HG02763 (cell line): ENCODE data around the gene MLLT10.
A peak's percentile ranks its signal among the peaks of the same experiment; 100 is the strongest.
"Not testable (repeated sequence)": the region's sequence is repeated elsewhere in the genome, so short reads cannot be mapped to it uniquely, and the experiment has no call there.

Experiments
- ATAC-seq: cut with Tn5 transposase; IDR thresholded peaks from one replicate; pipeline ENCODE4 v1.9.1; 2021; ENCODE audit warnings: mild to moderate bottlenecking, moderate library complexity; ENCODE audit not compliant: unreplicated experiment

The MLLT10 gene

GRCh38 chr10:21692916-21693315 lies 158.9 kb downstream of the MLLT10 start:
- no peak for ATAC-seq

GRCh38 chr10:21693418-21693817 lies 159.4 kb downstream of the MLLT10 start:
- ATAC-seq: no peak

GRCh38 chr10:21694631-21695030 lies 160.6 kb downstream of the MLLT10 start:
- ATAC-seq: no peak

- ATAC-seq: no peak
Measured at GRCh38 chr10:21696302-21696701, 162.3 kb downstream of the MLLT10 start.

DNA sequence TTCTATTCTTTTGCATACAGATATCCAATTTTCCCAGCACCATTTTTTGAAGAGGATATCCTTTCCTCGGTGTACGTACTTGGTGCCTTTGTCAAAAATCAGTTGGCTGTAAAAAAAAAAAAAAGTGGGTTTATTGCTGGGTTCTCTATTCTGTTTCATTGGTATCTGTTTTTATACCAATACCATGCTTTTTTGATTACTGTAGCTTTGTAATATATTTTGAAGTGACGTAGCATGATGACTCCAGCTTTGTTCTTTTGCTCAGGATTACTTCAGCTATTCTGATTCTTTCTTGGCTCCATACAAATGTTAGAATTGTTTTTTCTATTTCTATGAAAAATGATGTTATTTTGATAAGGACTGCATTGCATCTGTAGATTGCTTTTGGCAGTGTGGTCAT lies 165.5 kb downstream of the MLLT10 start:
- ATAC-seq: no peak

DNA sequence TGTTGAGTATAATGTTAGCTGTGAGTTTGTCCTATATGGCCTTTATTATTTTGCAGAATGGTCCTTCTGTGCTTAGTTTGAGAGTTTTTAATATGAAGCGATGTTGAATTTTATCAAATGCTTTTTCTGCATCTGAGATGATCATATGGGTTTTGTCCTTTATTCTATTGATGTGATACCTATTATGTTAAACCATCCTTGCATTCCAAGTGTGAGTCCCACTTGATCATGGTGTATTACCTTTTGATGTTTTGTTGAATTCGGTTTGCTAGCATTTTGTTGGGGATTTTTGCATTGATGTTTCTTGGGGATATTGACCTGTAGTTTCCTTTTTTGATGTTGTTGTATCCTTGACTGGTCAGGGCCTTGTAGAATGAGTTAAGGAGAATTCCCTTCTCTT lies 166.4 kb downstream of the MLLT10 start:
- no peak for ATAC-seq

DNA sequence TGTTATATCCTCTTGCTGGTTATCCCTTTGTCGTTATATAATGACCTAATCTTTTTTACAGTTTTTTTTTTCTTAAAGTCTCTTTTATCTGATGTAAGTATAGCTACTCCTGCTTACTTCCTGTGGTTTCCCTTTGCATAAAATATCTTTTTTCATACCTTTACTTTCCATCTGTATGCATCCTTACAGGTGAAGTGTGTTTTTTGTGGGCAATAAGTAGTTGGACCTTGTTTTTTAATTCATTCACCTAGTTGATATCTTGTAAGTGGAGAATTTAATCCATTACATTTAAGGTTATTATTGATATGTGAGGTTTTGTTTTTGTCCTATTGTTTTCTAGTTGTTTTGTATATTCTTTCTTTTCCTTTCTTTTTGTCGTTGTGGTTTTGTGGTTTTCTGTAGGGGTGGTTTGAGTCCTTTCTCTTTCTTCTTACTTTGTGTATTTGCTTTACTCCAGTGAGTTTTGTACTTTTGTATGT lies 168.6 kb downstream of the MLLT10 start:
- no peak for ATAC-seq

GRCh38 chr10:21705142-21705827 lies 171.3 kb downstream of the MLLT10 start:
- no peak for ATAC-seq

GRCh38 chr10:21705828-21706176 lies 171.8 kb downstream of the MLLT10 start:
- ATAC-seq: no peak

DNA sequence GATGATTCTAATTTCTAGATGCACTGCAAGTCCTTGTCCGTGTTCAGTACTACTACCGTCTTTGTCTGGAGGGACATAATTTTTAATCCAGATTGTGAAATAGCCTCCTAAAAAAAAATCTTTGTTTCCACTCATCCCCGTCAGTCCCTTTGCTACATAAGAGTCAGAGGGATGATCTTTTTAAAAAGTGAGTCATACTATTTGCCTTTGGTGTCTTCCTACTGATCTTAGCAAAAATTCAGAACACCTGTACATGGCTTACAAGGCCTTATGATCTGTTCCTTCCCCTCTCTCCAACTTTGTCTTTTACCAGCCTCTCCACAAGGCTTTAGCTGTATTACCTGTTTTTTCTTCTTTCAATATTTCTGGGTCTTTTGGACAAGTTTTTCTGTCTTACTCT lies 173.5 kb downstream of the MLLT10 start:
- ATAC-seq: no peak

DNA sequence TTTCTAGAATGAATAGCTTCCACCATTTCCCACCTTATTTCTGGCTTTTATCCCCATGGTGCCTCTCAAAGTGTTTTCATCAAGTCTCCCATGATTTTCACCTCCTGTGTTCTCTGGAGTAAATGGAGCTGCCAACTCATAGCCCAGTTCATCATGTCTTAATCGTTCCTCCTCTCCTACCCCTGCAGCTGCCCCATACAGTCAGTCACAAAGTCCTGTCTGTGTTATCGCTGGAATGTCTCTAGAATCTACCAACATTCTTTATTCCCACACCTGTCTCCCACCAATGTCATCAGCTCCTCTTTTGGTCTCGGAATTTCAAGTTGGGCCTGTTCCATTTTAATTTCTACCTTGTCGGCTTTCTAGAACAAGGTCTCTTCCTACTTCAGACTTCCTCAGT lies 178.9 kb downstream of the MLLT10 start:
- ATAC-seq: no peak

- no peak for ATAC-seq
Measured at GRCh38 chr10:21715531-21716195, 181.6 kb downstream of the MLLT10 start.

- not testable (repeated sequence) for ATAC-seq
Measured at GRCh38 chr10:21717437-21718054, 183.5 kb downstream of the MLLT10 start.

GRCh38 chr10:21719502-21719901 lies 185.5 kb downstream of the MLLT10 start:
- ATAC-seq: no peak

DNA sequence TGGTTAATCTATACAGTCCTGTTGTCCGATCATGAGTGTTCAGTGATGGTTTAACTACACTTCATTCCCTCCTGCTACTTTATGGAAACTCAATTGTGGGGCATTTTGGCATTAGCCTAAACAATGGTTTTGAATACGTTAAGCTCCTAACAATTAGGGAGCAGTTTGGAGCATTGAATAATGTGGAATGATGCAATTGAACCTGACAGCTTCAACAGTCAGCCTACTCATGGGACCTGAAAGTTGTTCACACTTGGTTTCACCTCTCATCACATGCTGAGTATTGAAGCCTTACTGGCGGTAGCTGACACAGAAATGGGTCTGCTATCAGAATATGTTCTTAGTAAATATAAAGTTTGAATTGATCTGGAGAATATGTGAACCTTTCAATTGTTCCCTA lies 186.1 kb downstream of the MLLT10 start:
- no peak for ATAC-seq

DNA sequence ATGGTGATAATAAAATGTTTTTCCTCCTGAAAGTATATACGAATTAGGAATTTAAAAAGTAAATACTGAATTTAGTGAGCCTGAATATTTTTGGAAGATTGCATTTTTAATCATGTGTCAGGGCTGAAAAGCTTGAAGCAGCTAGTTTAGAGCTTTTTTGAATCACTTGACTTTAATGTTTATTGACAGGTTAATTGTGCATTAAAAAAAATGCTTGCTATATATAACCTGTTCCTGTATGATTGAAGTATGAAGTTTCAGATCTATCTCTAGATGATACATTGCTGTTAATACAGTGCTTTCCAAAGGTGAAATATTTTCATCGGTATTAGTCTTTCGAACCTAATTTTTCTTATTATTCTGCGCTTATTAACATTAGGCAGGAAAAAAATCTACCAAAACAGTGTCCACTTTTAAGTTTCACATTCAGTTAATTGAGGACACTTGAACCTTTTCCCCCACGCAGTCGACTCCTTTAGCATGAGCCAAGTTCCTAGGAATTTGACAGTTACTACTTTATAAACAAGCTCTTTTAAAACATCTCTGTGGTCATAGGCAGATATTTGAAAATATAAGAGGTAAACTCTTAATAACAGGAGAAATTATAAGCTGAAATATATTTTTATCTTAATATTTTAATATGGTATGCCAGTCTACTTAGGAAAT lies 187.1 kb downstream of the MLLT10 start:
- no peak for ATAC-seq

- no peak for ATAC-seq
Measured at GRCh38 chr10:21722209-21722608, 188.2 kb downstream of the MLLT10 start.

DNA sequence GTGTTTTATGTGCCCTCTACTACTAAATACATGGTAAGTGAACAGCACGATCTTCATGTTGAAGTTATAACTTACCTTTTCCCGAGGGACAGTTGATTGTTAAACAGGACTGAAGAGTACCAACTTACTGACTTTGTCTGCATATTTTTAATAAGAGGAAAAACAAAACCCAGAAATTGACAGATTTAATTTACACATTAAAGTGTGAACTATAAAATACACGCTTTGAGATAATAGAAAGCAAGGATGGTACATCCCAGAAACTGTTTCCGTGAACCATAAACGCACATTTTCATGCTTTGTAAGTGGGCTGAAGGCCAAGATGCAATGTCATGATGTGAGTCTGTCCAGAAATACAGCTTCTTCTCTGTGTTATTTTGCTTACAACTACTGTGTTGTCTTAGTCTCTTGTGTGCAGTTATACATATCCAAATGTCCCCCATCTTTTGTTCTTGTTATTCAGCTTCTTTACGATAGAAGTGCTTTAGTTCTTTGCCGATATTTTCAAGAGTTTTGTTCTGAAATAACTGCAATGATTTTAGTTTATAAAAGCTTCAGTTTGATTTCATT lies 190.1 kb downstream of the MLLT10 start:
- no peak for ATAC-seq

DNA sequence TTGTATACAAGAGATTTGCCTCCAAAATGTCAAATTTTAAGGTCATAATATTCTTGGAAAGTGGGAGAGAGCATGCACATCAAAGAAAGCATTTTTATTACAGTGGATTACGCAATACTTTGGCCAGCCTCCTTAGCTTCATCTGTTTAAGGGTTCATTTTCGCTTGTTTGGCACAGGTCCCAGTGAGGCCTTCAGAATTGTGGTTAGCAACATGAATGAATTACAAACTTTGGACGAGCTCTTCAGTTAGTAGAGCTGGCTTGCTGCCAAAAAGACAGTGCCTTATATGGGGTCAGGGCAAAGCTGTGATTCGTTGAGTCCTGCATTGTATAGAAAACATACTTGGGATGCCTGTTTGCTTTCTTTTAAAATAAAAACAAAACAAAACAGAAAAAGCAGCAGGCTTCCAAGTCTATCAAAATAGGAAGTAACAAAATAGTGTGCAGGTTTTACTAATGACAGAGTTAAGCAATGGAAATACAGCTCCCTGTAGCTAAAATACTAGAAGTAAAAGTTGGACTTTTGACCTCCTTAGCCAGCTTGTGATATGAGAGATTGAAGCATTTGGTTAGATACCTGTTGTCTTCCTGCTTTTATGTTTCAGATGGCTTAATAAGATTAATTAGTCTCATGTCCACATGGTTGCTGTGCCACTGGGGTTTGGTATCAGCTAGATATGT lies 190.8 kb downstream of the MLLT10 start:
- ATAC-seq: peak; percentile 89

GRCh38 chr10:21726601-21727225 lies 192.7 kb downstream of the MLLT10 start:
- no peak for ATAC-seq
